GM21360 (cell line): ENCODE measurements around the gene USH2A.
"Not testable (repeated sequence)": the region's sequence is repeated elsewhere in the genome, so short reads cannot be mapped to it uniquely, and the experiment has no call there.

Experiments used
- ATAC-seq: cut with Tn5 transposase; IDR thresholded peaks from one replicate; pipeline ENCODE4 v1.9.1; 2021; ENCODE audit warnings: mild to moderate bottlenecking, moderate library complexity; ENCODE audit not compliant: unreplicated experiment

Gene USH2A

GRCh38 chr1:216416488-216416887 lies 6.8 kb downstream of the USH2A start:
- no peak for ATAC-seq

- no peak for ATAC-seq
These were observed 13.2 kb downstream of the USH2A start for GRCh38 chr1:216410026-216410425.

DNA sequence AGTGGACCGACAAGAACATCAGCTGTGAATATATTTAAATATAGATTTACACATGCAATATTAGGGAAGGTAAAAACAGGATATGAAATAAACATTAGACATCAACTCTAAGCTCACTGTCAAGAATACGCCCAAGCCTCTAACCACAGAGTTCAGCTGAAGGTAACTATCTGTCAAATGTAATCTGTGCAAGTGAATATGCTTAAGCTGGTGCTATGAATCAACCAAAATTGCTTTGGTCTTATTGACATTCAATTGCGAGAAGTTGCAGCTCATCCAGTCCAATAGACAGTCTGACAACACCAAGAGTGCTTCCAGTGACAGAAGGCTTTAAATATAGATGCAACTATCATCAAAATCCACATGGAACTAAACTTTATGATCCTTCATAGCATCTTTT lies 32.3 kb downstream of the USH2A start:
- no peak for ATAC-seq

- no peak for ATAC-seq
These were observed 33.5 kb downstream of the USH2A start for GRCh38 chr1:216389774-216390173.

DNA sequence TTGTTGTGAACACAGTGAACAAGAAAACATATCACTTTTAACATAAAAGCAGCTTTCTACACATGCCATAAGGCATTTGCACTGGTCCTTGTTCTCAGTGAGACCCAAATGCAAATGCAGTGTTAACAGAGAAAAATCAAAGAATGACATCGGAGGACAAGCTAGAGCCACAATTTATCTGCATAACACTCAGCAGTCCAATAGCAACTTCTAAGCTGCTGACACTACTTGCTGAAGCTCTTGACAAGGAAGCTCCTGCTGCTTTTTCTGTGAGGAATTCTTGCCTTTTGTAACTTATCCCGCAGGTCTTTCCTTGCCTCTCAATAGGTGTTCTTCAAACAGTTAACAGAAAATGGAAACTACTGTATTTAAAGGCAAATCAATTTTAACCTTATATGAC lies 34.7 kb downstream of the USH2A start:
- no peak for ATAC-seq

- no peak for ATAC-seq
These were observed 35.5 kb downstream of the USH2A start for GRCh38 chr1:216387782-216388181.

- ATAC-seq = no peak
These were observed 43.8 kb downstream of the USH2A start for GRCh38 chr1:216379441-216379840.

- ATAC-seq = no peak
These were observed 55.0 kb downstream of the USH2A start for GRCh38 chr1:216368249-216368648.

DNA sequence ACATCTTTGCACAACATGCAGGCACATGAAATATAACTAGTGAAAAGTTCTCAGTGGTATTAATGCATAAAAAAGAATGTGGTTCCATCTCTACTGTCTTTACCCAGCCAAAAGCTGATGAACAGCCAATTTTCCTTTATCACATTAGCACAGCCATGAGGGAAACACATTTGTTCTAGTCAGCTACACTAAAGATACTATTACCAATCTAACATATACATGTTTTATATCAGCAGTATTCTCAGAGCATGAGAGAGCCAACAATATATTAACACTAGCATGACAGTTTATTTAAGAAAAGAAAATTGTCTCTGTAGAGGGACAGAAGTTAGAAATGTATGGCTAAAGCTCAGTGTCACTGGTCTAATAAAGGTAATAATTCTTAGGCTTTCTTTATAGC lies 56.3 kb downstream of the USH2A start:
- ATAC-seq = no peak

GRCh38 chr1:216356945-216357344 lies 66.3 kb downstream of the USH2A start:
- ATAC-seq = no peak

DNA sequence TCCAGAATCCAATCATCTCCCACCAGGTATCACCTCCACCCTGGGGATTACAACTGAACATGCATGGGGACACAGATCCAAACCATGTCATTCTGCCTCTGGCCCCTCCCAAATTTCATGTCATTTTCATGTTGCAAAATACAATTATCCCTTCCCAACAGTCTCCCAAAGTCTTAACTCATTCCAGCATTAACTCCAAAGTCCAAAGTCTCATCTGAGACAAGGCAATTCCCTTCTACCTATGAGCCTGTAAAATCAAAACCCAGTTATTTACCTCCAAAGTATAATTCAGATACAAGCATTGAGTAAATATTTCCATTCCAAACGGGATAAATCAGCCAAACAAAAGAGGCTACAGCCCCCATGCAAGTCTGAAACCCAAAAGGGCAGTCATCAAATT lies 73.1 kb downstream of the USH2A start:
- no peak for ATAC-seq

GRCh38 chr1:216346526-216346925 lies 76.7 kb downstream of the USH2A start:
- no peak for ATAC-seq

DNA sequence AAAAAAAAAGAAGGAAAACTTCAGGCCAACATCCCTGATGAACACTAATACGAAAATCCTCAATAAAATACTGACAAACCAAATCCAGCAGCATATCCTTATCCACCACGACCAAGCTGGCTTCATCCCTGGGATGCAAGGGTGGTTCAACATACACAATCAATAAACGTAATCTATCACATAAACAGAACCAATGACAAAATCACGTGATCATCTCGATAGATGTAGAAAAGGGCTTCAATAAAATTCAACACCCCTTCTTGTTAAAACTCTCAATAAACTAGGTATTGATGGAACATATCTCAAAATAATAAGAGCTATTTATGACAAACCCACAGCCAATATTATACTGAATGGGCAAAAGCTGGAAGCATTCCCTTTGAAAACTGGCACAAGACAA lies 82.7 kb downstream of the USH2A start:
- ATAC-seq = not testable (repeated sequence)

GRCh38 chr1:216332462-216332861 lies 90.8 kb downstream of the USH2A start:
- no peak for ATAC-seq

- no peak for ATAC-seq
These were observed 91.2 kb downstream of the USH2A start for GRCh38 chr1:216332003-216332402.

DNA sequence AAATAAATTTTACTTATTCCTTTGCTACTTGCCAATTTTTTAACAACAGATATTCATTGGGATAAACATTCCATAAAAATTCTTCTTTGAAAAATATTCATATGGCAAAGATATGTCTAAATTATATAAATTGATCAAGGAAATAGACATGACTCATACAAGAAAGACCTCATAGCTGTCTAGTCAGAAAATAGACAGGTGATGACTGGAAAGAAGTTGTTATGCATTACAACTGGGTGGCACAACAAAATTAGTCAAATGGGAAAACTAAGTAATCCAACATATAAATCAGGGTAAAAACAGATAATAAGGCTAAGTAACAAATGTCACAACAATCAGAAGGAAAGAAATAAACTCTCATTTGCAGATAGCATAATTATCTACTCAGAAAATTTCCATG lies 92.0 kb downstream of the USH2A start:
- ATAC-seq = no peak

DNA sequence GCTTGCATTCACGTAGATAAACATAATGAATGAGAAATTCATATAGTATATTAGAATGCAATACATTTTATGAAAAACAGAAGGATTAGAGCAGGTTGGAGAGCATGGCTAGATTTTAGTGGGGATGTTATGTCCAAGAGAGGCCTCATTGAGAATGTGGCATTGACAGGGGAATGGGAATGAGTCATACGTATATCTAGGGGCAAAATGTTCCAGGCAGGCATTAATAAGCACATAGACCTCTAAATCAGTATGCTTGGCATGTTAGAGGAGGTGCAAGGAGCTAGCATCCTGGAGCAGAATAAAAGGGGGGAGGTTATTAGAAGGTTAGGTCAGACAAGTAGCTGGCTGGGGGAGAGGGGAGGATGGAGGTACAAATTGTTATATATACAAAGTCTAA lies 93.0 kb downstream of the USH2A start:
- no peak for ATAC-seq

DNA sequence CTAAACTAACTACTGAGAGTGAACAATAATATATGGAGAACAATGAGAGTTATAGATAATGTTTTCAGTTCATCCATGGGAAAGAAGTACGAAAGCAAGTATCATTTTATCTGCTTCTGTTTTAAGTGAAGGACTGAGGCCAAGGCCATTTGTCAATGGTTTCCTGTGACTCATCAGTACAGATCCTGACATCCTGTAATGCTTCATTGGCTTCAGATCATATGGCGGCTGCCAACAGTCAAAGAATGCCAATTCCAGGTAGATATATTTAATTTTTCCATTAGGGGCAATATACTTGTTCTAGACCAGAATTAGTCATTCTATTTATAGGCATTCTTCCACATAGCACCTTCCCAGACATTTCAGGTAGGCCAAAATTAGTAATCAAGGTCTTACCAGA lies 97.3 kb downstream of the USH2A start:
- ATAC-seq = no peak

GRCh38 chr1:216325336-216325735 lies 97.9 kb downstream of the USH2A start:
- ATAC-seq = no peak

- no peak for ATAC-seq
These were observed 99.9 kb downstream of the USH2A start for GRCh38 chr1:216323344-216323743.

DNA sequence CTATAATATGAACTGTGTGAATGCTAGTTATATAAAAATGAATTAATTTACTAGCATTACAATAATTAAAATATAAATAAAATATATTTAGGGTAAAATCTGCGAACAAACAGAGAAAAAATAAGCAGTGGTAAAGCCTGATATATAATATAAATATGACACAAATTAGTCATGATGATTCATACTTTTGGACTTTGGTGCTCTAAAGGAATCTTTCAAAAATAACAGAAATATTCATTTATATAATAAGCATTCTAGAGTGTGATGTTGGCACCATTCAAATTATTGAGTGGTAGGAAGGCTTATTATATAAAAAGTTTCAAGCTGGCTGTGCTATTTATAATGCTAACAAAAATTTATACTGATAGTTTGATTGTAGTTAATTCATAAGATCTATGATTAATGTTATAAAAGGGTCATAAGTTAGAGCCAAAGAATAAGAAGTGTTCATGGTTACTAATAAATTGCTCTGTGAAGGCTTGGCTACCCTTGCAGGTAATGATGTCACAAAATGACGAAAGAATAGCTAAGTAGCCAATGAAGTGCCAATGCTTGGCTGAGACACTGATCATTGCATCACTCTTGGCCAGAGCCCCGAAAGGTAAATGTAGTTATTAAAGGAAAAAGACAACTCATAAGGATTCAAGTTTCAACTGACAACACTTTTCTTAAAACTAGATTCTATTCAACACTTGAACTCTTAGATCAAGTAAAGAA lies 108.7 kb downstream of the USH2A start:
- no peak for ATAC-seq

GRCh38 chr1:216310776-216311175 lies 112.5 kb downstream of the USH2A start:
- ATAC-seq = no peak

- ATAC-seq = no peak
These were observed 116.4 kb downstream of the USH2A start for GRCh38 chr1:216306830-216307229.
